HG03575 (cell line): ENCODE measurements around the gene ACVRL1.
"Not testable (repeated sequence)": the region's sequence is repeated elsewhere in the genome, so short reads cannot be mapped to it uniquely, and the experiment has no call there.

ENCODE experiments used
- ATAC-seq: cut with Tn5 transposase; IDR thresholded peaks from one replicate; pipeline ENCODE4 v1.9.1; 2021; ENCODE audit not compliant: unreplicated experiment, insufficient number of reproducible peaks, low FRiP score; ENCODE audit errors: extremely low read depth

Gene ACVRL1

DNA sequence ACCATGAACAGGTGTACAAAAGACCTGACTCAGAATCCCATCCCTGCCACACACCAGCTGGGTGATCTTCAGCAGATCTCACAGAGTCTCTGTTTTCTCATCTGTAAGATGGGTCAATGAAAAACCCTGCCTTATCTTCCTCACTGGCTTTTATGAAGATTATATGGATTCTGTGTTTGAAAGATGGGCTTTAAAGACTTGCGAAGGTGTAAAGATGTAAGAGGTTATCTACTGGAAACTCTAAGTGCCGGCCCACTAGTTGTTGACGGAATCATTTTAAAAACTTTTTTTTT, 34.7 kb upstream of the ACVRL1 start:
- ATAC-seq = no peak

DNA sequence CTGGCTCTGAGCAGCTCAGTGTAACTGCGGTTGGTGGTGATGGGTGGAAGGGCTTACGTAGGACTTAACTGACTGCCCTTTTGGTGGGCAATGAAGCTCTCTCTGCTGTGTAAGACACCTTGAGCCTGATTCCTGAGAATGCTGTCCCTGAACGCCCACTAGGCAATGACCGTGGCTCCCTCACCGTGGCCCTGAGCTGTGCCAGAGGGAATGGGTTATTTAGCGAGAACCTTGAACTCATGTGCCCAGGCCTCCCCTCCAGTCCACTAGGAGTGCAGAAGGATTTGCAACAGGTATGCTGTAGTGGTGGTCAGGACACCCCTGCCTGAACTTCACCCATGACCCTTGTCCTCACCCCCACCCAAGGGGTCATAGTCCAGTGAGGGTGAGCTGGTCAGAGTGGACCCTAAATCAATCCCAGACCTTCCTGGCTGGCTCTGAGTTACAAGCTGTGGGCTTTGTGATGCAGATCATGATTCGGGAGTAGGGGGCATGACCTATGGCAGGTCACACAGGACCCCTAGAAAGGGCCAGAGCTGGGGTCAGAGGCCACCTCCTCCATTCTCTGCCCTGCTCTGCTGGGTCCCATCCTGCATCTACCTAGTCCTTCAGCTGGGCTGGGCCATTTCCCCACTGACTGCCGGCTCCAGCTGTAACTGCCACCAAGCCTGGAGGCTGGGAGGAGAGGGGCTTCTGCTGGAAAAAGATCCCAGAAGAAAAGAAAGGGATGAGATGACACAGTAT, 33.9 kb upstream of the ACVRL1 start:
- no peak for ATAC-seq

DNA sequence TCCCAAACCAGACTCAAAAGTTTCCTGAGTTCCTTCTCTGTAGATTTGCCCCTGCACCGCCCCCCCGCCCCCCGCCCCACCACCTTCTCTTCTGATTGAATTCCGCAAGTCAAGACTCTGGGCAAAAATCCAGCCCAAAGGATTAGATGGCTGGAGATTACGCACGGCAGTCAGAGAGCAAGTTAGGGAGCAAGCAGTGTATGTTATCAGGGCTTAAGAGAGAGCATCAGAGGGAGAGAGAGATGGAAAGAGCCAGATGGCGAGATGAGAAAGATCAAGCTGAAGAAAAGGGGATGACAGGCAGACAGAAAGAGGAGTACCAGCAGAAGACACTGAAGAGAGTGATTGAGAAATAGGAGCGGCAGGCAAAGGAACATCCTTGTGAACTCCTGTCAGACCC, 33.3 kb upstream of the ACVRL1 start:
- no peak for ATAC-seq

DNA sequence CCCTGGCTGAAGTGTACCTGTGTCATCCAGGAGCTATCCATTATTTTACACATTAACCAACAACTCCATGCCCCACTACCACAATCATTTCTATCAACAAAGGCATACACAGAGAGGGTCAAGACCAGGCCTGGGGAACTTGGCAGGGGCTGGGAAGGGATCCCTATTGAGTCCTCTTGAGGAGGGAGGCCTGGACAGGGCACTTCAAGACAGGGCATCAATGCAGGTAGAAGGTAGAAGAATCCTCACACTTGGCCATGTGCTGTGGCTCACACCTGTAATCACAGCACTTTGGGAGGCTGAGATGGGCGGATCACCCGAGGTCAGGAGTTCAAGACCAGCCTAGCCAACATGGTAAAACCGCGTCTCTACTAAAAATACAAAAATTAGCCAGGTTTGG, 32.8 kb upstream of the ACVRL1 start:
- ATAC-seq = no peak

DNA sequence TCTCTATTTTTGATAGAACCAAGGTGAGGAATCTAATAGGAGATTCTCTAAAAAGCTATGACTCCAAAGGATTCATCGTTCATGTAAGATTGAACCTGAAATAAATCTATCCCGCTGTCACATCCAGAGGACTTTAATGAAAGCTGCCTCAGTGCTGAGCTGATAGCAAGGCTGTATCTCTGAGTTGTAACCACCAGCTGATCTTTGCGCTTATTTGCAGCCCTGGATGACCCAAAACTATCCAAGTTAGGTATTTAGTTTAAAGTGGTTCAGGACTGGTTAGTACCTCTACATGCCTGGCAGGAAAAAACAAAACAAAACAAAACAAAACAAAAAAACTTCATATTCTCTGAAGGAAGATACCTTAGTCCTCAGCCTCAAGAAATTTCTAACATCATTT, 28.2 kb upstream of the ACVRL1 start:
- no peak for ATAC-seq

DNA sequence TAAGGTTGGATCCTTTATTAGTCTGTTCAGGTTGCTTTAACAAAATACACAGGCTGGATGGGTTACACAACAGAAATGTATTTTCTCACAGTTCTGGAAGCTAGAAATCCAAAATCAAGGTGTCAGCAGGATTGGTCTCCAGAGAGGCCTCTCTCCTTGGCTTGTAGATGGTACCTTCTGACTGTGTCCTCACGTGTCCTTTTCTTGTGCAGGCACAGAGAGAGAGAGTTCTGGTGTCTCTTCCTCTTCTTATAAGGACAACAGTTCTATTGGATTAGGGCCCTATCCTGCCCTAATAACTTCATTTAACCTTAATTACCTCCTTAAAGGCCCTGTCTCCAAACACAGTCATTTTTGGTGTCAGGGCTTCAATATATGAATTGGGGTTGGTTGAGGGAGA, 24.0 kb upstream of the ACVRL1 start:
- no peak for ATAC-seq

DNA sequence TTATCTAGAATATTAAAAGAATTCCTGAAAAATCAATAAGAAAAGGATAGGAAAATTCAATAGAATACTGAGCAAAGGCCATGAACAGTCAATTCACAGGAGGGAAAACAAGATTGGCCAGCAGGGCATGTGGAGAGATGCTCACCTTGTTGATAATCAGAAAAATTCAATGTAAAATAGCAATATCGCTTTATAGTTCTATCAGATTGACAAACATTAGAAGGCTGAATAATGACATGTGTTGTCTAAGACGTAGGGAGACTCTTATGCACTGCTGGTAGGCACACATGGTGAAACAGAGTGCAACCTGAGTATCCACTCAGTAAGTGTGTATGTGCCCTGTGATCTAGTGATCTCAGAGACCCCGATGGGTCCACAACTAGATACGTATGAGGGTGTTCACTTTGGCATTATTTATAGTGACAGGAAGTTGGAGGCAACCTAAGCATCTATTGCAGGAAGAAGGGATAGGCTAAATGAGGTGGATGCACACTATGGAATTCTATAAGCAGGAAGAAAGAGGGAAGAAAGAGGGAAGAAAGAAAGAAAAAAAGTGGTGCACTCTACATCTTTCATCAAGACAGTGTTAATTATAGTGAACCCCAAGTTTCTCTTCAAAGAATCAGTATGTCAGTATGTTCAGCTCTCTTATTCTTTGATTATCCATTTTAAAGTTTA, 23.2 kb upstream of the ACVRL1 start:
- ATAC-seq = no peak

DNA sequence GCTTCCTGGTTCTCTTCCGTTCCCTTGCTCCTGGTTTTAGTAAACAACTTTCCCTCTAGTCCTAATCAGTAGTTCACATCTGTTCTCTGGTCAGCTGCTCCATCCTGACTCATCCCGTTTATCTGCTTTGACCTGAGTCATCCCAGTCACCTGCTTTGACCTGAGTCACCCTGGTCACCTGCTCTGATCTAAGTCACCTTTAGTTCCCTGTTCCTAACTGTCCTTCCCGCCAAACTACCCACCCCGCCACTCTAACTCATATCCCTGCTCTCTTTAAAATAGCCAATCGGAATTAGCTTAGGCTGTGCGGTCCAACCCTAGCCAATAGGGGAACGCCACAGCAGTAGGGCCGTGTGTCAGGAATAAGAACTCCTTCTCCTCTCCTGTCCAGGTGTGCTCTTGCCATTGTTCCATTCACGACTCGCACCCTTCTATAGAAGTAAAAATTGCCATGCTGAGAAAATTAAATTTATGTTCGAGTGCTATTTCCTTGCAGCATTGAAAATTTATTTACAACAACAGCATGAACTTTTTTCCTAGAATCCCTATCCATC, 22.6 kb upstream of the ACVRL1 start:
- no peak for ATAC-seq

DNA sequence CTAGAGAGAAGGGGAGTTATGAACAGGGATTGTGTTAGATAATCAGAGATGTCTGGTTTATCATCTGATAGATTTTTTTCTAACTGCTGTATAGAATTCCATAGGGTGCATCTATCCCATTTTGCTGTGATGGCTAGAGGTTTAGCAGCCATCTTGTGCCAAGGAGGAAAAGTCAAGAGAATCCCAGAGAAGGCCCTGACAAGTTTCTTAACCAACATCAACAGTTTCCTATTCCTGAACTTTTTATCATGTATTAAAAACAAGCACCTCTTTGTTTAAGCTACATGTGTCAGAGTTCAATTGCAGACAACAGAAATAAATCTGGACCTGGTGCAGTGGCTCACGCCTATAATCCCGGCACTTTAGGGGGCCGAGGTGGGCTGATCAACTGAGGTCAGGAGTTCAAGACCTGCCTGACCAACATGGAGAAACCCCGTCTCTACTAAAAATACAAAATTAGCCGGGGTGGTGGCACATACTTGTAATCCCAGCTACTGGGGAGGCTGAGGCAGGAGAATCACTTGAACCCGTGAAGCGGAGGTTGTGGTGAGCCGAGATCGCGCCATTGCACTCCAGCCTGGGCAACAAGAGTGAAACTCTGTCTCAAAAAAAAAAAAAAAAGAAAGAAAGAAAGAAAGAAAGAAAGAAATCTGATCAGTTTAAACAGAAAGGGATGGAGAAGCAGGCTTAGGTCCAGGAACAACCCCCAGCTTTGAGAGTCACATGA, 21.8 kb upstream of the ACVRL1 start:
- not testable (repeated sequence) for ATAC-seq

DNA sequence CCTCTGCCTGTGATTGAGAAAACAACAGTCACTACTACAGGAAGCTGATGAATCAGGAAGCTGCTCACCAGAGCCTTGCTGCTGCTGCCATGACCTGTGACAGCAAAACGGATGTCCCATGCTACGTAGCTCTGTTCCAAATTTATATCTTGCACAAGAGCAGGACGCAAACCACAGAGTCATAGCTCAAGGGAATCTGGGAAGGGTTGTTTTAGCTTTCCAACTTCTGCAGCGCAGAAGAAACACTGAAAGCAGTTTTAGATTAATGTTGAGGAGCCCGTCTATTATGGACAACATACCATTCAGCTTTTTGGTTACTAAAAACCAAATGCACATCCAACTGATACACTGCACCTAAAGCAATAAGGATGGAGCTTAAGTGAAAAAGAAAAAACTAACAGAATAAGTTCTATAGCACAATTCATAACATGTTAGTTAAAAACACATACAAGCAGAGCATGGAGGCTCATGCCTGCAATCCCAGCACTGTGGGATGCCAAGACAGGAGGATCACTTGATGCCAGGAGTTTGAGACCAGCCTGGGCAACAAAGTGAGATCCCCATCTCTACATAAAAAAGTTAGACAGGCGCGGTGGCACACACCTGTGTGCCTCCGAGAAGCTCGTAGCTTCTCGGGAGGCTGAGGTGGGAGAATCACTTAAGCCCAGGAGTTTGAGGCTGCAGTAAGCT, 21.1 kb upstream of the ACVRL1 start:
- ATAC-seq = no peak

DNA sequence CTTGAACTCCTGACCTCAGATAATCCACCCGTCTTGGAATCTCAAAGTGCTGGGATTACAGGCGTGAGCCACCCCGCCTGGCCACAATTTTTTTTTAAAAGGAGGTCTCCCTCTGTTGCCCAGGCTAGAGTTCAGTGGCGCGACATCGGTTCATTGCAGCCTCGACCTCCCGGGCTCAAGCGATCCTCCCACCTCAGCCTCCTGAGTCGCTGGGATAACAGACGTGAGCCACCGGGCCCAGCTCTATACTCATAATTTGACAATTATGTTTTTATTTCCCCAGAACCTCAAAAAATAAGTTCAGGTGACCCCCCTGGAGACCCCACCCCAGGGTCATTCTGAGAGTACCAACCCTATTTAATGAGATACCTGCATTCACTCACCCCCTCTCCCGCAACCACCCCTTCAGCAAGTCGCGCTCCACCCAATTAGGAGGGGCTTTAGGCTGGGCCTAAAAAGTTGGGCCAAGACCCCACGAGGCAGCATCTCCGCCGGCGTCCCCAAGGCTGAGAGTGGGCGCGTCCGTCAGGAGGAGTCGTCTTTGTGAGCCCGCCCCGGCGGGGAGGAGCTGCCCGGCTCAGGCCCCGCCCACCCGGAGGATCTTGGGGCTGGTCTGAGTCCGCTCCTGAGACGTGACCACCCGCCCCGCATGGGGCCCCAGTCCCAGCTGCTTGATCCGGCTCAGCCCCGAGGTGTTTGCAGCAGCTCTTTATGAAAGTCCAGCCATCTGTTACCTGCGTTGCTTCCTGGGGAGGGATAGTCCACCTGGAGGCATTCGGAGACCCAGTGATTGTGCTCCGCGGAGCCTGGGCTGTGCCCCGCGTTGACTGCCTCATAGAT, 19.6 kb upstream of the ACVRL1 start, which contains the start of gene ANKRD33:
ANKRD33 (plus strand) TSS at position 628 of the 840 bp plus-strand sequence; CDS start at position 712, 84 bp downstream.
- ATAC-seq = no peak

DNA sequence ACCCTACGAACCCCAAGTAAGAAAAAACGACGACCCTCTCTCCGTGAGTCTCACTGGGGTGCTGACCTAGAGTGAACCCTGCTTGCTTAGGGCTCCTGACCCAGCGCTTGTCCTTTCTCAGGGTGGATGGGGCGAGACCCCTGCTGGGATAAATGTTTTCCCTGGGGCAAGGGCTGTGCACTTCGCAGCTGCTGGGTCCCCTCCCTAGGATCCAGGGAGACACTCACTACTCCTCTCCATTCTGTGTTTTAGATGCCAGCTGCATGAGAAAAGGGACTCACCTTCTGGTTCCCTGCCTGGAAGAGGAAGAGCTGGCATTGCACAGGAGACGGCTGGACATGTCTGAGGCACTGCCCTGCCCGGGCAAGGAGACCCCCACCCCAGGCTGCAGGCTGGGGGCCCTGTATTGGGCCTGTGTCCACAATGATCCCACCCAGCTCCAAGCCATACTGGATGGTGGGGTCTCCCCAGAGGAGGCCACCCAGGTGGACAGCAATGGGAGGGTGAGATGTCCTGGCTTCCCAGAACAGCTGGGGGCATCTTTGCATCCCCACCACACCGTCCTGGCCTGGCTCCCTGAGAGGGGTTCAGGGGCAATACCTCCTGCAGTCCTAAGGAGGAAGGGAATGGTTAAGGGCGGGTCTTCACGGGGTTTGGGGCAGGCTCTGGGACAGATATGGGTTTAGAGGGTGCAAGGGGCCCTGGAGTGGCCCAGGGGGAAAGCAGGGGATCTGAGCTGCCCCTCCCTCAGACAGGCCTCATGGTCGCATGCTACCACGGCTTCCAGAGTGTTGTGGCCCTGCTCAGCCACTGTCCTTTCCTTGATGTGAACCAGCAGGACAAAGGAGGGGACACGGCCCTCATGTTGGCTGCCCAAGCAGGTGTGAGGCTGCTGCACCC, 18.7 kb upstream of the ACVRL1 start:
- ATAC-seq = no peak

DNA sequence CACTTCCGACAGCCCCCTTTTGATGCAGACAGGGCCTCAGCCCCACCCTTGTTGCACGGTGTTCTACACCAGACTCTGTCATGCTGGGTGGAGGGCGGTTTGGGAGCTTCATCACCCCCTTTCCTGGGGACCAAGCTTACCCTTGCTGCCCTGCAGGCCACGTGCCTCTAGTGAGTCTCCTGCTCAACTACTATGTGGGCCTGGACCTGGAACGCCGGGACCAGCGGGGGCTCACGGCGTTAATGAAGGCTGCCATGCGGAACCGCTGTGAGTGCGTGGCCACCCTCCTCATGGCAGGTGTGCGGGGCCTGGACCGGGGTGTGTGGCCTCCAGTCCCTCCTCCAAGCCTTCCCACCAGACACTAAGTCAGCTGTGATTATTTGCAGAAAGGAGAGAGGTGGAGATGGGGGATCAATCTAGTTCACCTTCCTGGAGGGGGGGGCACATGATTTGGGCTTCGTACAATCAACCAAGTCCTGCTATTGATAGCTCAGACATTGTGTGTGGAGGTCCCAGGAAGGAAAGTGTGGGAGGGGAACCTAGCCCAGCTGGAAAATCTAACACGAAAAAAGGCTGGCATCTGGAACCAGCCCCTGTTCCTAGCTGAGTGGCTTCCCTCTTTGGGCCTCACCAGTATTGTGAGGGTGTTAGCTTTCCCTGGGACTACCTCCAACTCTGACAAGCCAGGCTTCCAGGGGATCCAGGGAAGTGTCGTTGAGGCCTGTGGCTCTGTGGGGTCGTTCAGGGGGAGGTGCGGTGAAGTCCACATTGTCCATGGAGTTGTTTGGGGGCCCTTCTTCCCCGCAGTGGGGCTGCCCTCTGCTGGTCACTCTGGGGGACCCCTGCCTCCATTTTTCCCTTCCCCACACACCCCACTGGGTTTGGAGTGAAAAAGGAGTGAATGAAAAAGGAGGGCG, 17.8 kb upstream of the ACVRL1 start:
- ATAC-seq = no peak

DNA sequence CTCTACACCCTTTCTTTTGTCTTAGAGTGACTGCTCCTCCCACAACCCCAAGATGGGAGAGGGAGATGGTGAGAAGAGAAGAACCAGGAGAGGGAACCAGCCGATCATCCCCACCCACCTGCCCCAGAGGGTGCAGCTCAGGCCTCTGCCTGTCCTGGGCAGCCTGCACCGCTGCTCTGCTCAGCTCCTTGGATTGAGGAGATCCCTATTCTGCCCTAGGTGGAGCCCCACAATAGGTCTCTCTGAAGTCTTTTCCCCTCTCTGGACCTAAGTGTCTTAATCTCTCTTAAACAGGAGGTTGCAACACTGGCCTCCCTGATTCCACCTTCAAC, 17.2 kb upstream of the ACVRL1 start:
- ATAC-seq = no peak

DNA sequence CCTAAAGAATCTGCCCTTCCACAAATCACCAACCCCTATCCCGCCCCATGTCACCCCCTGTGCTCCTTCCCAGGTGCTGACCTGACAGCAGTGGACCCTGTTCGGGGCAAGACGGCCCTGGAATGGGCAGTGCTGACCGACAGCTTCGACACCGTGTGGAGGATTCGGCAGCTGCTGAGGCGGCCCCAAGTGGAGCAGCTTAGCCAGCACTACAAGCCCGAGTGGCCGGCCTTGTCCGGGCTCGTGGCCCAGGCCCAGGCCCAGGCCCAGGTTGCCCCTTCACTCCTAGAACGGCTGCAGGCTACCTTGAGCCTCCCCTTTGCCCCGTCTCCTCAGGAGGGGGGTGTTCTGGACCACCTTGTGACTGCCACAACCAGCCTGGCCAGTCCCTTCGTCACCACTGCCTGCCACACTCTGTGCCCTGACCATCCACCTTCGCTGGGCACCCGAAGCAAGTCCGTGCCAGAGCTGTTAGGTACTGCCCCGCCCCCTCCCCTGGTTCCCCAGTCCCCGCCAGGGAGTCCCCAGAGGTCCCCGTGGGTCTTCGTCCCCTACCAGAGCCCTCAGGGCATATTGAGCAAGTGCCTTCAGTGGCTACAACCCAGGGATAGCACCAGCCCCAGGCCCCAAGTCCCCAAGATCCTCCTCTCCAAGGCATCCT, 16.7 kb upstream of the ACVRL1 start:
- ATAC-seq = no peak

DNA sequence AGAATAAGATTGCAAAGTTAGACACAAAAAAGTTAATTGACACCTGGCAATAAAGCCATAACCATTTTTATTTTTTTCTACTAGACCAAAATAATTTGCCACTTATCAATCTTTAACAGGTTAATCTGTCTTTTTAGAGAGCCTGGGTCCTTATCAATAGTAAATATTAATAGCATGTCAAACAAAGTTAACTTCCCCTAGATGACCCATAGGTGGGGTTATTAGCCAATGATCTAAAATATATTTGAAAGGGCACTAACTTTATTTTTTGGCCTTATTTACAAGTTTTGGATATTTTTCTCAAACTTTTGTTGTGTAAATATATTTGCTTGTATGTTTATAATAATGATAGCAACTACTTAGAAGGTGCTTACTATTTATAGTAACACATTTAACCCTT, 15.5 kb upstream of the ACVRL1 start:
- no peak for ATAC-seq
